H1 (cell line): ENCODE results near the gene IL20RB. TPM values are rescaled to one million over a fixed set of nuclear protein-coding genes. Genes with fewer than 3 reads are reported as not detected.

Experiments
- CBX8 ChIP-seq: fragments of 300-800, 300-1000 bp; sonication (generic); IDR thresholded peaks from 2 replicates; pipeline ENCODE4 v1.7.1; 2016; ENCODE audit warnings: low read depth, low read length, borderline replicate concordance
- KDM4A ChIP-seq: IDR thresholded peaks from one replicate; pipeline ENCODE4 v1.7.1; 2012; ENCODE audit warnings: low read depth, mild to moderate bottlenecking, moderate library complexity, low read length, inconsistent platforms; ENCODE audit not compliant: severe bottlenecking
- SAP30 ChIP-seq: fragments of 300-600 bp; sonication (generic); IDR thresholded peaks from 2 replicates; pipeline ENCODE4 v1.7.1; 2012; ENCODE audit warnings: low read length, moderate library complexity, mild to moderate bottlenecking, inconsistent platforms; ENCODE audit not compliant: insufficient read depth, insufficient replicate concordance
- SP1 ChIP-seq: IDR thresholded peaks from 2 replicates; pipeline ENCODE4 v1.6.1; 2011; ENCODE audit warnings: low read depth, low read length
- SRF ChIP-seq: IDR thresholded peaks from 2 replicates; pipeline ENCODE4 v1.6.1; 2011; ENCODE audit warnings: mild to moderate bottlenecking, low read depth, low read length, moderate library complexity
- TBP ChIP-seq: IDR thresholded peaks from 2 replicates; pipeline ENCODE4 v1.6.1; 2011; ENCODE audit warnings: low read depth, low read length, improper control_type of control experiment
- TEAD4 ChIP-seq: IDR thresholded peaks from 2 replicates; pipeline ENCODE4 v1.6.1; 2012; ENCODE audit warnings: low read depth, low read length, inconsistent platforms, mixed read lengths
- ZNF274 ChIP-seq: IDR thresholded peaks from 2 replicates; pipeline ENCODE4 v1.7.0; 2012; ENCODE audit warnings: low read length, borderline replicate concordance; ENCODE audit errors: extremely low read depth
- polyA plus RNA-seq, 7 experiments: library from polyadenylated mRNA; depleted of rRNA in 3 of 7; stranded (reverse) in 5 of 7; unstranded in 2 of 7; fragments of >200 nt in 5 of 7; fragments of 200-250 nt in 2 of 7; gene quantifications; 1 replicate in 5 of 7; 2 replicates in 1 of 7; 4 replicates in 1 of 7; pipeline versions ENCODE4 v1.2.1 to v1.2.3, GENCODE V29; 2011 to 2013; ENCODE audit warnings: missing spikeins in 2 of 7, mixed read lengths in 2 of 7
- total RNA-seq: library from RNA; stranded (reverse); fragmentation: NEBNext Ultra II Directional; extraction: Animal tissue kit (Norgen Biotek cat#: 25700); gene quantifications from 2 replicates; pipeline ENCODE4 v1.2.1, GENCODE V29; 2021
- TF ChIP-seq, protein P1 (sequence below): IDR thresholded peaks from 2 replicates; pipeline ENCODE4 v1.6.1; 2011; ENCODE audit warnings: low read length, improper control_type of control experiment

Gene IL20RB
- total and polyA plus RNA-seq, 2 of the 8 experiments (the other 6 are each of a cell fraction or from before 2014, with no cell fraction given) = 1.6 to 1.8 TPM

DNA sequence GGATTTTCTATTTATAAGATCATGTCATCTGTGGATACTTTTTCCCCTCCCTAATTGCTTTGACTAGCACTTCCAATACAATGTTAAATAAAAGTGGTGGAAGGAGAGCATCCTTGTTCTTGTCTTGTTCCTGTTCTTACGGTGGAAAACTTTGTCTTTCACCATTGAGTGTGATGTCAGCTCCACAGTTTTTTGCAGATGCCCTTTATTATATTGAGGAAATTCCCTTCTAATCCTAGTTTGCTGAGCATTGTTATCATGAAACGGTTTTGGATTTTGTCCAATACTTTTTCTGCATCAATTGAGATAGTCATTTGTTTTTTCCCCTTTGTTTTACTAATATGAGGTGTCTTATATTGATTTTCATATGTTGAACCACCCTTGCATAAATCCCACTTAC is 19.9 kb upstream of the IL20RB start (continued):
- TF ChIP-seq TEAD4 = no peak
- TF ChIP-seq TBP = no peak
- no peak for TF ChIP-seq CBX8
- no peak for TF ChIP-seq SP1
- no peak for TF ChIP-seq ZNF274
- TF ChIP-seq SAP30 = no peak
- TF ChIP-seq KDM4A = no peak
- TF ChIP-seq, protein P1, sequence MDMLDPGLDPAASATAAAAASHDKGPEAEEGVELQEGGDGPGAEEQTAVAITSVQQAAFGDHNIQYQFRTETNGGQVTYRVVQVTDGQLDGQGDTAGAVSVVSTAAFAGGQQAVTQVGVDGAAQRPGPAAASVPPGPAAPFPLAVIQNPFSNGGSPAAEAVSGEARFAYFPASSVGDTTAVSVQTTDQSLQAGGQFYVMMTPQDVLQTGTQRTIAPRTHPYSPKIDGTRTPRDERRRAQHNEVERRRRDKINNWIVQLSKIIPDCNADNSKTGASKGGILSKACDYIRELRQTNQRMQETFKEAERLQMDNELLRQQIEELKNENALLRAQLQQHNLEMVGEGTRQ = no peak
- no peak for TF ChIP-seq SRF
